Suprapubic skin (tissue), 4 donors: ENCODE data around the gene ISL2. TPM values are rescaled to one million over a fixed set of nuclear protein-coding genes. Genes with fewer than 3 reads are reported as not detected.

Source experiments
- DNase-seq, 2 donors: peaks; one replicate each; pipeline ENCODE4 v3.0.0-alpha.2; 2019; ENCODE audit warnings: low spot score in 2 of 2
- H3K27ac ChIP-seq: fragments of 200-600 bp; sonication (generic); one replicate; pipeline ENCODE4 v1.5.1; 2019
- H3K27me3 ChIP-seq: fragments of 200-600 bp; sonication (generic); one replicate; pipeline ENCODE4 v1.5.1; 2019
- H3K36me3 ChIP-seq: fragments of 200-600 bp; sonication (generic); one replicate; pipeline ENCODE4 v1.5.1; 2019
- H3K4me1 ChIP-seq: fragments of 200-600 bp; sonication (generic); one replicate; pipeline ENCODE4 v1.5.1; 2019
- H3K4me3 ChIP-seq: fragments of 200-600 bp; sonication (generic); one replicate; pipeline ENCODE4 v1.5.1; 2019; ENCODE audit warnings: mild to moderate bottlenecking
- H3K9me3 ChIP-seq: fragments of 200-600 bp; sonication (generic); one replicate; pipeline ENCODE4 v1.5.1; 2019
- EP300 ChIP-seq: sonication (generic); formaldehyde crosslinking; IDR thresholded peaks from one replicate; pipeline ENCODE4 v1.6.1; 2017; ENCODE audit warnings: antibody characterized with exemption
- POLR2A ChIP-seq, 2 donors: fragments of 450-650 bp; IDR thresholded peaks; one replicate each; pipeline ENCODE4 v1.6.1; 2017; ENCODE audit warnings: antibody characterized with exemption in 2 of 2, mild to moderate bottlenecking in 2 of 2, moderate library complexity in 2 of 2
- POLR2AphosphoS5 ChIP-seq, 3 donors: sonication (generic); formaldehyde crosslinking; IDR thresholded peaks; one replicate each; pipeline ENCODE4 v1.6.1; 2017; ENCODE audit warnings: antibody characterized with exemption in 3 of 3
- WGBS: methylation state at CpG from one replicate; pipeline ENCODE4 v1.1.5; 2018; 5-methylcytosine and 5-hydroxymethylcytosine counted together
- total RNA-seq, 4 donors: library from RNA; depleted of rRNA; stranded (reverse); fragments of >200 nt; gene quantifications; one replicate each; pipeline ENCODE4 v1.1.0, GENCODE V29; 2016
- TF ChIP-seq, protein P1 (sequence below), 2 donors: fragments of 200-600 bp in 1 of 2; fragments of 450-650 bp in 1 of 2; sonication (generic) in 1 of 2; IDR thresholded peaks; one replicate each; pipeline ENCODE4 v1.5.1; 2016 to 2019; ENCODE audit warnings: antibody characterized with exemption in 2 of 2, mild to moderate bottlenecking in 1 of 2, moderate library complexity in 1 of 2

ISL2 gene
- total RNA-seq, 4 donors from 2014 or later, result 0.76 TPM; not detected in 3

DNA sequence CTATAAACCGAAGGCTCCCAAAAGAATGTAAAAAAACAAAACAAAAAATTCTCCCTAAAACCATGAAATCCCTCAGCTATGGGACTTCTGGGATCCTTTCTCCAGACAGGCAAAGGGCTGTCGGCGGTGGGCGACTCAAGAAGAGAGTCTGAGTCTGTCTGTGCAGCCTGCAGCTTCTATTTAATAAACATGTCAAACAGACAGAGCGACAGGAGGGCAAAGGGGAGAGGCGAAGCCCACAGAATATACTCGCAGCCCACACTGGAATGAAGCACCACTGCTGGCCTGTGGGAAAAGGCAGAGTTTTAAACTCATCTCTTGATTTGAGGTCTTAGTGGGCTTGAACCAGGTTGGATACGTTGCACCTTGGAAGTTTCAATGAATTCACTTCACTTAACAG is 40.2 kb downstream of the ISL2 start:
- WGBS, result 92% methylated on average over 8 of the region's 8 CpGs
- DNase-seq, result no peak
- Histone ChIP-seq H3K4me1 (no peaks in the 10 kb centered on the region), H3K27me3 (no peaks in the 10 kb centered on the region), H3K27ac (no peak overlapping the region), H3K36me3 (peaks cover 23% of the 10 kb centered on the region), H3K4me3 (no peak overlapping the region), H3K9me3 (no peaks in the 10 kb centered on the region)
- no peak for TF ChIP-seq POLR2A (IDR thresholded peaks at IDR 0.05)
- no peak for TF ChIP-seq EP300
- TF ChIP-seq, protein P1, sequence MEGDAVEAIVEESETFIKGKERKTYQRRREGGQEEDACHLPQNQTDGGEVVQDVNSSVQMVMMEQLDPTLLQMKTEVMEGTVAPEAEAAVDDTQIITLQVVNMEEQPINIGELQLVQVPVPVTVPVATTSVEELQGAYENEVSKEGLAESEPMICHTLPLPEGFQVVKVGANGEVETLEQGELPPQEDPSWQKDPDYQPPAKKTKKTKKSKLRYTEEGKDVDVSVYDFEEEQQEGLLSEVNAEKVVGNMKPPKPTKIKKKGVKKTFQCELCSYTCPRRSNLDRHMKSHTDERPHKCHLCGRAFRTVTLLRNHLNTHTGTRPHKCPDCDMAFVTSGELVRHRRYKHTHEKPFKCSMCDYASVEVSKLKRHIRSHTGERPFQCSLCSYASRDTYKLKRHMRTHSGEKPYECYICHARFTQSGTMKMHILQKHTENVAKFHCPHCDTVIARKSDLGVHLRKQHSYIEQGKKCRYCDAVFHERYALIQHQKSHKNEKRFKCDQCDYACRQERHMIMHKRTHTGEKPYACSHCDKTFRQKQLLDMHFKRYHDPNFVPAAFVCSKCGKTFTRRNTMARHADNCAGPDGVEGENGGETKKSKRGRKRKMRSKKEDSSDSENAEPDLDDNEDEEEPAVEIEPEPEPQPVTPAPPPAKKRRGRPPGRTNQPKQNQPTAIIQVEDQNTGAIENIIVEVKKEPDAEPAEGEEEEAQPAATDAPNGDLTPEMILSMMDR (IDR thresholded peaks at IDR 0.05), result no peak
- no peak for TF ChIP-seq POLR2AphosphoS5 (IDR thresholded peaks at IDR 0.05)

DNA sequence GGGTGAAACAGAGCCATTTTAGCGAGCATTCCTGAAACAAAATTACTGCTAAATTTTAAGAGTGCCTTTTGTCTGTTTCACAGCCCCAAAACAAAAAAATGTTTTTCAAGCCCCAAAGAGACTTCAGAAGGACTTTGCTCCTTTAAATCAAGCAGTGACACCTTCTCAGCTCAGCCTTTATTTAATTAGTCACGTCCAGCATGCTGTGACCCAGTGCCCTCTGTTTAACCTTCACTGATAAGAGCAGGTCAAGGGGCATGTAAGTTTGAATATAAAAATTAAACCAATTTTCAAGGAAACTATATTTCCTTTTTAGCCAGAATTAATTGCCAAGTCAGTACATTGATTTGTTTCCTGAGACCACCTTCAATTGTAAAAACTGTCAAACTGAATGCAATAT is 40.6 kb downstream of the ISL2 start:
- no peaks in the 10 kb centered on the region for H3K9me3 ChIP-seq
- H3K27ac ChIP-seq, result no peak overlapping the region
- no peaks in the 10 kb centered on the region for H3K4me1 ChIP-seq
- DNase-seq, result no peak
- 79% methylated on average over 2 of the region's 2 CpGs for WGBS
- H3K4me3 ChIP-seq, result no peak overlapping the region
- H3K36me3 ChIP-seq, result peaks cover 23% of the 10 kb centered on the region
- H3K27me3 ChIP-seq, result no peaks in the 10 kb centered on the region
- no peak for TF ChIP-seq POLR2A (IDR thresholded peaks at IDR 0.05)

DNA sequence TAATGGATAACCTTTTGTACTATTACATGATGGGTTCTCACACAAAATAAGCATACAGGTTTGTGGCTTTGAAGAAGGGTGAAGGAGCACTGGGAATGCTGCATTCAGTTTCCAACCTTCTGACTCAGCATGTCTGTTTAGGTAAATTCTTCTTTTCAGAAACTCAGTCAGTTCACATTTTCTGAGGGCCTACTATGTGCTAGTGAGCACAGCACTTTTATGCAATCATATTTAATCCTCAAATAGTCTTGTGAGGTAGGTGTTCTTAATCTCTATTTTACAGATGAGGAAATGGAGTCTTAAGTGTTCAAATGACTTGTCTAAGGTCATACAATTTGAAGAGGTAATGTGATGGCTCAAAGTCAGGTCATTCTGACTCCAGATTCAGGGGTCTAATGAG is 41.2 kb downstream of the ISL2 start:
- Histone ChIP-seq H3K4me3 (no peak overlapping the region), H3K36me3 (peaks cover 20% of the 10 kb centered on the region), H3K27me3 (no peaks in the 10 kb centered on the region), H3K9me3 (no peaks in the 10 kb centered on the region), H3K27ac (no peak overlapping the region), H3K4me1 (no peaks in the 10 kb centered on the region)
- no peak for TF ChIP-seq EP300
- no peak for TF ChIP-seq POLR2A (IDR thresholded peaks at IDR 0.05)
- TF ChIP-seq, protein P1 (IDR thresholded peaks at IDR 0.05), result no peak
- no peak for TF ChIP-seq POLR2AphosphoS5 (IDR thresholded peaks at IDR 0.05)
- DNase-seq, result no peak

DNA sequence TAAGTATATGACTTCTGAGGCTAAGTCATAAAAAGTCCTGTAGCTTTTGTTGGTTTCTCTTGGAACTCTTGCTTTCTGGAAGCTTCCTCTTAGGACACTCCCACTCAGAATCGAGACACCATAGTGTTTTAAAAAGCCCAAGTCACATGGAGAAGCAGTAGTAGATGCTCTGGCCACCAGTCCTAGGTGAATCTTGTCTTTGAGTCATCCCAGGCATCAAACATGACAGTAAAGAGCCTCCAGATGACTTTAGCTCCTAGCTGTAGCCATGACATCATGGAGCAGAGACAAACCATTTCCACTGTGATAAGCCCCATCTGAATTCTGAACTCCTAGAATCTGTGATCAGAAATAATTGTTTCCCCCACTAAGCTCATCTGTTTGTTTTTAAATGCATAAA is 42.1 kb downstream of the ISL2 start:
- no peak for TF ChIP-seq POLR2AphosphoS5 (IDR thresholded peaks at IDR 0.05)
- TF ChIP-seq, protein P1 (IDR thresholded peaks at IDR 0.05), result no peak
- TF ChIP-seq EP300, result no peak
- TF ChIP-seq POLR2A (IDR thresholded peaks at IDR 0.05), result no peak
- no peaks in the 10 kb centered on the region for H3K9me3 ChIP-seq
- no peak for DNase-seq
- H3K36me3 ChIP-seq, result peaks cover 15% of the 10 kb centered on the region
- H3K4me3 ChIP-seq, result no peak overlapping the region
- no peaks in the 10 kb centered on the region for H3K27me3 ChIP-seq
- H3K4me1 ChIP-seq, result no peaks in the 10 kb centered on the region
- H3K27ac ChIP-seq, result no peak overlapping the region
- 94% methylated on average over 1 of the region's 1 CpG for WGBS

DNA sequence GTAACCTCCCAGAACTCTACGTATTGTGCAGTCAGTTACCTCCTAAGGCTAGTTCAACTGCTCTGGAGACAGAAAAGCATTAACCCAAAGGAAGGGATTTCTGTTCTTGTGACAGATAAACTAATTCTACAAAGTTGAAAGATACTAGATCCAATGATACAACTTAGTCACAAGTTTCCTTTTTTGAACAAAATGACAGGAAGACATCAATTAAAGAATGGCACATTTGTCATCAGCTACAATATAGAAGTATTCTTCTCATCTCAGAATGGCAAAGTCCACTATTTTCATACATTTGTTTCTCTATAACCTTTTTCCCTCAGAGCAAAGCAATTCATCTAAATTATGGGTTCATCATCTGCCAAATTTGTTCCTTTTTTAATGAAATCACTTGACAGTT is 43.7 kb downstream of the ISL2 start:
- no peak overlapping the region for H3K27ac ChIP-seq
- no peak overlapping the region for H3K4me3 ChIP-seq
- no peaks in the 10 kb centered on the region for H3K4me1 ChIP-seq
- H3K36me3 ChIP-seq, result peaks cover 15% of the 10 kb centered on the region
- no peaks in the 10 kb centered on the region for H3K27me3 ChIP-seq
- DNase-seq, result no peak
- TF ChIP-seq, protein P1 (IDR thresholded peaks at IDR 0.05), result no peak
- H3K9me3 ChIP-seq, result no peaks in the 10 kb centered on the region
- 100% methylated on average over 1 of the region's 1 CpG for WGBS

DNA sequence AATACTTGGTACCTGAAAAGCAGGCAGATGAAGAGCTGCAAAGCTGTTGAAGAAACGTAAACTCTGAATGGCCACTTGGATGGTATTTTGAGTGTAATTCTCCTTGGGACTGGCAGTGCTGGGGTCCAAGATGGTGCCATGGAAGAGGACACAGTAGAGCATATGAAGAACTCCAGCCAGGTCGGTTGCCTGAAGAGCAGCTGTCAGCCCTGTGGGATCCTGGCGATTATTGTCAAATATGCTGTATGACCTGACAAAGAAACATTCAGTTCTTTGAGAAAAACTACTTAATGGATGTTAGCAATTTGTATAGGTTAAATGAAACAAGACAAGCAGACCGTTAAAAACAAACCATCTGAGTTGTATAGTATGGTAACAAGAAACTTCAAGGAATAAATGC is 44.8 kb downstream of the ISL2 start:
- H3K36me3 ChIP-seq, result peaks cover 8% of the 10 kb centered on the region
- no peaks in the 10 kb centered on the region for H3K4me1 ChIP-seq
- TF ChIP-seq POLR2AphosphoS5 (IDR thresholded peaks at IDR 0.05) (no peak), EP300 (no peak), POLR2A (IDR thresholded peaks at IDR 0.05) (no peak)
- TF ChIP-seq, protein P1 (IDR thresholded peaks at IDR 0.05), result no peak
- no peaks in the 10 kb centered on the region for H3K27me3 ChIP-seq
- no peak overlapping the region for H3K27ac ChIP-seq
- no peak overlapping the region for H3K4me3 ChIP-seq
- H3K9me3 ChIP-seq, result no peaks in the 10 kb centered on the region
- WGBS, result 92% methylated on average over 4 of the region's 4 CpGs
- DNase-seq, result no peak
